SK-N-SH (cell line): ENCODE results near the gene NEK6. TPM values are rescaled to one million over a fixed set of nuclear protein-coding genes. Genes with fewer than 3 reads are reported as not detected.

ENCODE experiments used
- CTCF ChIA-PET: fragments of 300-600, 350-600 bp; formaldehyde crosslinking; extraction: SDS; loops from one replicate; lab custom pipeline; 2021; lab: Yijun Ruan, JAX
- POLR2A ChIA-PET: fragments of 350-600 bp; sonication (Branson Sonifier 250); formaldehyde crosslinking; extraction: SDS; loops from one replicate; lab custom pipeline; 2020; ENCODE audit warnings: antibody characterized with exemption, inconsistent platforms; lab: Yijun Ruan, JAX
- DNase-seq: peaks from one replicate; pipeline ENCODE4 v3.0.0; 2012
- H2AFZ ChIP-seq: fragments of 200-600 bp; sonication (generic); 2 replicates; pipeline ENCODE4 v1.8.1; 2016; ENCODE audit warnings: antibody characterized with exemption, mild to moderate bottlenecking, low read depth
- H3F3A ChIP-seq: fragments of 200-600 bp; sonication (generic); replicated peaks from 2 replicates; pipeline ENCODE3; 2016; ENCODE audit warnings: antibody characterized with exemption, mild to moderate bottlenecking; ENCODE audit not compliant: insufficient read depth
- H3K27ac ChIP-seq, 2 experiments: fragments of 200-500 bp in 1 of 2; fragments of 200-600 bp in 1 of 2; sonication (Bioruptor generic) in 1 of 2; sonication (generic), shearing (Covaris generic) in 1 of 2; 2 replicates each; pipeline versions ENCODE4 v1.5.1 to v1.6.1; 2014 to 2016; ENCODE audit warnings: low read depth in 2 of 2, inconsistent platforms in 1 of 2, low read length in 1 of 2, mild to moderate bottlenecking in 1 of 2, mixed read lengths in 1 of 2
- H3K27me3 ChIP-seq: fragments of 200-600 bp; sonication (generic), shearing (Covaris generic); 2 replicates; pipeline ENCODE4 v1.6.1; 2016; ENCODE audit warnings: mixed run types; ENCODE audit not compliant: insufficient read depth
- H3K36me3 ChIP-seq, 2 experiments: fragments of 200-500 bp in 1 of 2; fragments of 200-600 bp in 1 of 2; sonication (Bioruptor generic) in 1 of 2; sonication (generic) in 1 of 2; replicated peaks in 1 of 2; 2 replicates each; pipeline versions ENCODE3 to v1.5.1; 2014 to 2016; ENCODE audit warnings: low read length in 1 of 2, mild to moderate bottlenecking in 1 of 2; ENCODE audit not compliant: insufficient read depth in 2 of 2, control insufficient read depth in 1 of 2
- H3K4me1 ChIP-seq, 2 experiments: fragments of 200-500 bp in 1 of 2; fragments of 200-600 bp in 1 of 2; sonication (Bioruptor generic) in 1 of 2; sonication (generic), shearing (Covaris generic) in 1 of 2; 2 replicates each; pipeline versions ENCODE4 v1.5.1 to v1.6.1; 2014 to 2016; ENCODE audit warnings: low read depth in 1 of 2, low read length in 1 of 2, mixed run types in 1 of 2; ENCODE audit not compliant: insufficient read depth in 2 of 2, control insufficient read depth in 1 of 2
- H3K4me2 ChIP-seq: fragments of 200-600 bp; sonication (generic), shearing (Covaris generic); 2 replicates; pipeline ENCODE4 v1.6.1; 2017; ENCODE audit warnings: mixed run types
- H3K4me3 ChIP-seq, 2 experiments: fragments of 200-500 bp in 1 of 2; fragments of 200-600 bp in 1 of 2; sonication (Bioruptor generic) in 1 of 2; sonication (generic), shearing (Covaris generic) in 1 of 2; 2 replicates each; pipeline versions ENCODE4 v1.5.1 to v1.8.1; 2014 to 2016; ENCODE audit warnings: low read depth in 2 of 2, inconsistent platforms in 1 of 2, low read length in 1 of 2, mild to moderate bottlenecking in 1 of 2, mixed read lengths in 1 of 2, moderate library complexity in 1 of 2
- H3K79me2 ChIP-seq: fragments of 200-600 bp; sonication (generic); 2 replicates; pipeline ENCODE4 v1.8.1; 2017; ENCODE audit warnings: mild to moderate bottlenecking; ENCODE audit not compliant: insufficient read depth
- H3K9ac ChIP-seq: fragments of 200-600 bp; sonication (generic); 2 replicates; pipeline ENCODE4 v1.6.1; 2017; ENCODE audit warnings: mixed run types
- H3K9me2 ChIP-seq: fragments of 200-600 bp; sonication (generic); 2 replicates; pipeline ENCODE4 v1.6.1; 2017; ENCODE audit warnings: mixed run types
- H3K9me3 ChIP-seq: fragments of 200-600 bp; sonication (generic); 2 replicates; pipeline ENCODE4 v1.6.1; 2017; ENCODE audit warnings: mixed run types, mild to moderate bottlenecking, moderate library complexity
- H4K20me1 ChIP-seq: fragments of 200-600 bp; sonication (generic); 2 replicates; pipeline ENCODE4 v1.6.1; 2017; ENCODE audit warnings: mild to moderate bottlenecking, mixed run types; ENCODE audit not compliant: insufficient read depth
- EP300 ChIP-seq, 2 experiments: IDR thresholded peaks; 2 replicates each; pipeline versions ENCODE4 v1.4.0 to v1.6.1; 2012; ENCODE audit warnings: borderline replicate concordance in 1 of 2, low read depth in 1 of 2, low read length in 1 of 2
- EZH2phosphoT487 ChIP-seq: fragments of 200-600 bp; sonication (generic); IDR thresholded peaks from 2 replicates; pipeline ENCODE4 v1.6.1; 2017; ENCODE audit warnings: low read depth, mixed run types, mild to moderate bottlenecking, antibody characterized with exemption, moderate library complexity, borderline replicate concordance
- FOSL2 ChIP-seq: IDR thresholded peaks from 2 replicates; pipeline ENCODE4 v1.4.0; 2012; ENCODE audit warnings: low read depth, mild to moderate bottlenecking, moderate library complexity, borderline replicate concordance
- FOXJ3 ChIP-seq: sonication (generic); formaldehyde crosslinking; IDR thresholded peaks from 2 replicates; pipeline ENCODE4 v1.5.1; 2020; ENCODE audit warnings: mild to moderate bottlenecking, missing genetic modification reagents
- FOXM1 ChIP-seq: IDR thresholded peaks from 2 replicates; pipeline ENCODE4 v1.4.0; 2012; ENCODE audit warnings: low read depth, mild to moderate bottlenecking
- GABPA ChIP-seq: IDR thresholded peaks from 2 replicates; pipeline ENCODE4 v1.4.0; 2012; ENCODE audit warnings: low read depth, mild to moderate bottlenecking
- JUND ChIP-seq: IDR thresholded peaks from 2 replicates; pipeline ENCODE4 v1.4.0; 2012
- MEF2A ChIP-seq: IDR thresholded peaks from 2 replicates; pipeline ENCODE4 v1.4.0; 2012; ENCODE audit warnings: low read depth, borderline replicate concordance
- MXI1 ChIP-seq: IDR thresholded peaks from 2 replicates; pipeline ENCODE4 v1.6.1; 2012; ENCODE audit warnings: mild to moderate bottlenecking, low read depth, low read length, improper control_type of control experiment
- NFIC ChIP-seq: IDR thresholded peaks from 2 replicates; pipeline ENCODE4 v1.4.0; 2012; ENCODE audit warnings: borderline replicate concordance
- NRF1 ChIP-seq: IDR thresholded peaks from 2 replicates; pipeline ENCODE4 v1.6.1; 2012; ENCODE audit warnings: low read depth, mild to moderate bottlenecking, low read length
- POLR2AphosphoS5 ChIP-seq: IDR thresholded peaks from 2 replicates; pipeline ENCODE4 v1.6.1; 2012; ENCODE audit warnings: low read depth, low read length
- RFX5 ChIP-seq: IDR thresholded peaks from 2 replicates; pipeline ENCODE4 v1.6.1; 2012; ENCODE audit warnings: mild to moderate bottlenecking, improper control_type of control experiment, low read length
- TAF1 ChIP-seq: IDR thresholded peaks from 2 replicates; pipeline ENCODE4 v1.6.1; 2012; ENCODE audit warnings: low read depth, mild to moderate bottlenecking, low read length, moderate library complexity, borderline replicate concordance
- TCF12 ChIP-seq: IDR thresholded peaks from 2 replicates; pipeline ENCODE4 v1.4.0; 2012
- TEAD4 ChIP-seq: IDR thresholded peaks from 2 replicates; pipeline ENCODE4 v1.4.0; 2012; ENCODE audit warnings: mild to moderate bottlenecking, borderline replicate concordance; ENCODE audit not compliant: insufficient read depth
- YY1 ChIP-seq: IDR thresholded peaks from 2 replicates; pipeline ENCODE4 v1.4.0; 2012; ENCODE audit warnings: low read depth, mild to moderate bottlenecking
- WGBS: methylation state at CpG from one replicate; pipeline ENCODE4 v1.1.6; 2017; ENCODE audit warnings: low lambda C conversion rate; 5-methylcytosine and 5-hydroxymethylcytosine counted together
- polyA plus RNA-seq, 3 experiments: library from polyadenylated mRNA; depleted of rRNA; stranded (reverse); fragments of >200 nt; gene quantifications; 2 replicates each; pipeline ENCODE4 v1.2.3, GENCODE V29; 2012
- TF ChIP-seq, protein P1 (sequence below): IDR thresholded peaks from 2 replicates; pipeline ENCODE4 v1.4.0; 2012; ENCODE audit warnings: low read depth
- TF ChIP-seq, protein P2 (sequence below): fragments of 150-350 bp; IDR thresholded peaks from 2 replicates; pipeline ENCODE4 v1.6.1; 2017; ENCODE audit warnings: antibody characterized with exemption, low read length, low read depth, borderline replicate concordance
- TF ChIP-seq, protein P3 (sequence below): IDR thresholded peaks from 2 replicates; pipeline ENCODE4 v1.6.1; 2012; ENCODE audit warnings: mild to moderate bottlenecking, low read depth, low read length, moderate library complexity
- TF ChIP-seq, protein P4 (sequence below): fragments of 200-600 bp; sonication (generic); IDR thresholded peaks from 2 replicates; pipeline ENCODE4 v1.6.1; 2017; ENCODE audit warnings: antibody characterized with exemption, mild to moderate bottlenecking, moderate library complexity
- TF ChIP-seq, protein P5 (sequence below): IDR thresholded peaks from 2 replicates; pipeline ENCODE4; 2012
- TF ChIP-seq, protein P6 (sequence below): IDR thresholded peaks from 2 replicates; pipeline ENCODE4 v1.4.0; 2012; ENCODE audit warnings: low read depth, borderline replicate concordance

Gene NEK6
- polyA plus RNA-seq, 1 of the 3 experiments (the other 2 are of a cell fraction) = 89.8 TPM

DNA sequence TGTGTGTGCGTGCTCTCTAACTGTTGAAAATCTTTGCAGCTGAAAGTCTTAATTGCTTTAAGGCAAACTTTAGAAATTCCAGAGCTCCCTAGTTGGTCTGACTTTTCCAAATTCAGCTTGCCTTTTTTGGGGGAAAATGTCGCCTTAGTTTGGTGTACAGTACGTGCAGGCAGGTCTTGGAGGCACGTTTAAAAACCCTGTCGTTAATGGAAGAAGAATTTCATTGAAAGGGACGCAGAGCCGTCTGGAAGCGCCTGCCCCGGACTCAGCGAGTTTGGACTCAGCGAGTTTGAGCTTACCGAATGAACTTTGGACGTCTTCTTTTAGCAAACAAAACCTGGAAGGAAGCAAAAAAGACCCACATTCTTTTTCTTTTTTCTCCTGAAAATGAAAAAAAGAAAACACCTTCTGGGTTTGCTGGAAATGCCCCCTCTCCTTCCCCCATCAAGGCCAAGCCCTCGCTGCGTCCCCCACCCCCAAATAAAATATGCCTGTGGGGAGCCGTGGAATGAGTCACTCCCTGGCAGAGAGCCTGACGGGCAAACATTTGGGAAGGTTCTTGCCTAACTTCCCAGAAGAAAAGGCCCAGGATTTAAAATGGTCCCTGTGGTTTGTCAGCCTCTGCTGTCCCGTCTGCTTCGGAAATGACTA is 1.5 kb downstream of the NEK6 start:
- no peaks in the 10 kb centered on the region for H3K27me3 ChIP-seq
- H3K27ac ChIP-seq = peak overlapping the region; percentile 85 to 92
- H3K9me2 ChIP-seq = no peaks in the 10 kb centered on the region
- H3K4me3 ChIP-seq = peak overlapping the region; percentile 60 to 76; a peak in 3 of 4 replicates
- ChIA-PET CTCF (no interaction called here), POLR2A (no interaction called here)
- no peaks in the 10 kb centered on the region for H3K9me3 ChIP-seq
- WGBS = 11% methylated on average over 19 of the region's 19 CpGs
- no peak overlapping the region for H2AFZ ChIP-seq
- H3F3A ChIP-seq = peaks cover 49% of the 10 kb centered on the region
- H3K36me3 ChIP-seq = peaks cover 0 to 10% of the 10 kb centered on the region in 2 experiments
- H3K4me2 ChIP-seq = peak overlapping the region; percentile 95
- DNase-seq = no peak
- H3K9ac ChIP-seq = peak overlapping the region; percentile 92
- peaks cover 10 to 34% of the 10 kb centered on the region in 2 experiments for H3K4me1 ChIP-seq
- peaks cover 67% of the 10 kb centered on the region for H3K79me2 ChIP-seq
- H4K20me1 ChIP-seq = peaks cover 19% of the 10 kb centered on the region; the same call in 1 of the 2 replicates
- no peak for TF ChIP-seq GABPA
- TF ChIP-seq, protein P1, sequence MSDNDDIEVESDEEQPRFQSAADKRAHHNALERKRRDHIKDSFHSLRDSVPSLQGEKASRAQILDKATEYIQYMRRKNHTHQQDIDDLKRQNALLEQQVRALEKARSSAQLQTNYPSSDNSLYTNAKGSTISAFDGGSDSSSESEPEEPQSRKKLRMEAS = peak; percentile 81
- TF ChIP-seq, protein P2, sequence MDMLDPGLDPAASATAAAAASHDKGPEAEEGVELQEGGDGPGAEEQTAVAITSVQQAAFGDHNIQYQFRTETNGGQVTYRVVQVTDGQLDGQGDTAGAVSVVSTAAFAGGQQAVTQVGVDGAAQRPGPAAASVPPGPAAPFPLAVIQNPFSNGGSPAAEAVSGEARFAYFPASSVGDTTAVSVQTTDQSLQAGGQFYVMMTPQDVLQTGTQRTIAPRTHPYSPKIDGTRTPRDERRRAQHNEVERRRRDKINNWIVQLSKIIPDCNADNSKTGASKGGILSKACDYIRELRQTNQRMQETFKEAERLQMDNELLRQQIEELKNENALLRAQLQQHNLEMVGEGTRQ = no peak
- TF ChIP-seq MEF2A = no peak
- 0 out of 2 replicates have a peak, but pooled peaks have one; percentile 17 for TF ChIP-seq FOXM1
- no peak for TF ChIP-seq MXI1
- TF ChIP-seq RFX5 = no peak
- TF ChIP-seq, protein P3, sequence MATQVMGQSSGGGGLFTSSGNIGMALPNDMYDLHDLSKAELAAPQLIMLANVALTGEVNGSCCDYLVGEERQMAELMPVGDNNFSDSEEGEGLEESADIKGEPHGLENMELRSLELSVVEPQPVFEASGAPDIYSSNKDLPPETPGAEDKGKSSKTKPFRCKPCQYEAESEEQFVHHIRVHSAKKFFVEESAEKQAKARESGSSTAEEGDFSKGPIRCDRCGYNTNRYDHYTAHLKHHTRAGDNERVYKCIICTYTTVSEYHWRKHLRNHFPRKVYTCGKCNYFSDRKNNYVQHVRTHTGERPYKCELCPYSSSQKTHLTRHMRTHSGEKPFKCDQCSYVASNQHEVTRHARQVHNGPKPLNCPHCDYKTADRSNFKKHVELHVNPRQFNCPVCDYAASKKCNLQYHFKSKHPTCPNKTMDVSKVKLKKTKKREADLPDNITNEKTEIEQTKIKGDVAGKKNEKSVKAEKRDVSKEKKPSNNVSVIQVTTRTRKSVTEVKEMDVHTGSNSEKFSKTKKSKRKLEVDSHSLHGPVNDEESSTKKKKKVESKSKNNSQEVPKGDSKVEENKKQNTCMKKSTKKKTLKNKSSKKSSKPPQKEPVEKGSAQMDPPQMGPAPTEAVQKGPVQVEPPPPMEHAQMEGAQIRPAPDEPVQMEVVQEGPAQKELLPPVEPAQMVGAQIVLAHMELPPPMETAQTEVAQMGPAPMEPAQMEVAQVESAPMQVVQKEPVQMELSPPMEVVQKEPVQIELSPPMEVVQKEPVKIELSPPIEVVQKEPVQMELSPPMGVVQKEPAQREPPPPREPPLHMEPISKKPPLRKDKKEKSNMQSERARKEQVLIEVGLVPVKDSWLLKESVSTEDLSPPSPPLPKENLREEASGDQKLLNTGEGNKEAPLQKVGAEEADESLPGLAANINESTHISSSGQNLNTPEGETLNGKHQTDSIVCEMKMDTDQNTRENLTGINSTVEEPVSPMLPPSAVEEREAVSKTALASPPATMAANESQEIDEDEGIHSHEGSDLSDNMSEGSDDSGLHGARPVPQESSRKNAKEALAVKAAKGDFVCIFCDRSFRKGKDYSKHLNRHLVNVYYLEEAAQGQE = no peak
- TF ChIP-seq, protein P4, sequence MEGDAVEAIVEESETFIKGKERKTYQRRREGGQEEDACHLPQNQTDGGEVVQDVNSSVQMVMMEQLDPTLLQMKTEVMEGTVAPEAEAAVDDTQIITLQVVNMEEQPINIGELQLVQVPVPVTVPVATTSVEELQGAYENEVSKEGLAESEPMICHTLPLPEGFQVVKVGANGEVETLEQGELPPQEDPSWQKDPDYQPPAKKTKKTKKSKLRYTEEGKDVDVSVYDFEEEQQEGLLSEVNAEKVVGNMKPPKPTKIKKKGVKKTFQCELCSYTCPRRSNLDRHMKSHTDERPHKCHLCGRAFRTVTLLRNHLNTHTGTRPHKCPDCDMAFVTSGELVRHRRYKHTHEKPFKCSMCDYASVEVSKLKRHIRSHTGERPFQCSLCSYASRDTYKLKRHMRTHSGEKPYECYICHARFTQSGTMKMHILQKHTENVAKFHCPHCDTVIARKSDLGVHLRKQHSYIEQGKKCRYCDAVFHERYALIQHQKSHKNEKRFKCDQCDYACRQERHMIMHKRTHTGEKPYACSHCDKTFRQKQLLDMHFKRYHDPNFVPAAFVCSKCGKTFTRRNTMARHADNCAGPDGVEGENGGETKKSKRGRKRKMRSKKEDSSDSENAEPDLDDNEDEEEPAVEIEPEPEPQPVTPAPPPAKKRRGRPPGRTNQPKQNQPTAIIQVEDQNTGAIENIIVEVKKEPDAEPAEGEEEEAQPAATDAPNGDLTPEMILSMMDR = no peak
- peak; percentile 93 for TF ChIP-seq JUND
- TF ChIP-seq FOSL2 = peak; percentile 89
- TF ChIP-seq, protein P5, sequence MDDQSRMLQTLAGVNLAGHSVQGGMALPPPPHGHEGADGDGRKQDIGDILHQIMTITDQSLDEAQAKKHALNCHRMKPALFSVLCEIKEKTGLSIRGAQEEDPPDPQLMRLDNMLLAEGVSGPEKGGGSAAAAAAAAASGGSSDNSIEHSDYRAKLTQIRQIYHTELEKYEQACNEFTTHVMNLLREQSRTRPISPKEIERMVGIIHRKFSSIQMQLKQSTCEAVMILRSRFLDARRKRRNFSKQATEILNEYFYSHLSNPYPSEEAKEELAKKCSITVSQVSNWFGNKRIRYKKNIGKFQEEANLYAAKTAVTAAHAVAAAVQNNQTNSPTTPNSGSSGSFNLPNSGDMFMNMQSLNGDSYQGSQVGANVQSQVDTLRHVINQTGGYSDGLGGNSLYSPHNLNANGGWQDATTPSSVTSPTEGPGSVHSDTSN = peak; percentile 54
- TF ChIP-seq POLR2AphosphoS5 = 0 out of 2 replicates have a peak, but pooled peaks have one; percentile 25
- TF ChIP-seq TCF12 = peak; percentile 84
- peak; percentile 51; the same call in 1 of the 2 replicates for TF ChIP-seq TEAD4
- TF ChIP-seq, protein P6, sequence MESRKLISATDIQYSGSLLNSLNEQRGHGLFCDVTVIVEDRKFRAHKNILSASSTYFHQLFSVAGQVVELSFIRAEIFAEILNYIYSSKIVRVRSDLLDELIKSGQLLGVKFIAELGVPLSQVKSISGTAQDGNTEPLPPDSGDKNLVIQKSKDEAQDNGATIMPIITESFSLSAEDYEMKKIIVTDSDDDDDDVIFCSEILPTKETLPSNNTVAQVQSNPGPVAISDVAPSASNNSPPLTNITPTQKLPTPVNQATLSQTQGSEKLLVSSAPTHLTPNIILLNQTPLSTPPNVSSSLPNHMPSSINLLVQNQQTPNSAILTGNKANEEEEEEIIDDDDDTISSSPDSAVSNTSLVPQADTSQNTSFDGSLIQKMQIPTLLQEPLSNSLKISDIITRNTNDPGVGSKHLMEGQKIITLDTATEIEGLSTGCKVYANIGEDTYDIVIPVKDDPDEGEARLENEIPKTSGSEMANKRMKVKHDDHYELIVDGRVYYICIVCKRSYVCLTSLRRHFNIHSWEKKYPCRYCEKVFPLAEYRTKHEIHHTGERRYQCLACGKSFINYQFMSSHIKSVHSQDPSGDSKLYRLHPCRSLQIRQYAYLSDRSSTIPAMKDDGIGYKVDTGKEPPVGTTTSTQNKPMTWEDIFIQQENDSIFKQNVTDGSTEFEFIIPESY = 0 out of 2 replicates have a peak, but pooled peaks have one; percentile 39
- TF ChIP-seq EZH2phosphoT487 = no peak
- TF ChIP-seq YY1 = peak; percentile 51; the same call in 1 of the 2 replicates
- peak; percentile 42; the same call in 1 of the 2 replicates for TF ChIP-seq TAF1
- no peak for TF ChIP-seq NRF1
- peak in 1 of 2 experiments; percentile 72; a peak in 2 of 4 replicates for TF ChIP-seq EP300 (IDR thresholded peaks at IDR 0.05; ENCODE audit: borderline replicate concordance in 1 of 2, low read depth in 1 of 2, low read length in 1 of 2)
- peak; percentile 96 for TF ChIP-seq NFIC
- no peak for TF ChIP-seq FOXJ3 (CRISPR knock-in tag)
